ENCODE measurements around the gene YBEY.
A peak's percentile ranks its signal among the peaks of the same experiment; 100 is the strongest.
"Not testable (repeated sequence)": the region's sequence is repeated elsewhere in the genome, so short reads cannot be mapped to it uniquely, and the experiment has no call there.

Gene YBEY, protein sequence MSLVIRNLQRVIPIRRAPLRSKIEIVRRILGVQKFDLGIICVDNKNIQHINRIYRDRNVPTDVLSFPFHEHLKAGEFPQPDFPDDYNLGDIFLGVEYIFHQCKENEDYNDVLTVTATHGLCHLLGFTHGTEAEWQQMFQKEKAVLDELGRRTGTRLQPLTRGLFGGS

DNA sequence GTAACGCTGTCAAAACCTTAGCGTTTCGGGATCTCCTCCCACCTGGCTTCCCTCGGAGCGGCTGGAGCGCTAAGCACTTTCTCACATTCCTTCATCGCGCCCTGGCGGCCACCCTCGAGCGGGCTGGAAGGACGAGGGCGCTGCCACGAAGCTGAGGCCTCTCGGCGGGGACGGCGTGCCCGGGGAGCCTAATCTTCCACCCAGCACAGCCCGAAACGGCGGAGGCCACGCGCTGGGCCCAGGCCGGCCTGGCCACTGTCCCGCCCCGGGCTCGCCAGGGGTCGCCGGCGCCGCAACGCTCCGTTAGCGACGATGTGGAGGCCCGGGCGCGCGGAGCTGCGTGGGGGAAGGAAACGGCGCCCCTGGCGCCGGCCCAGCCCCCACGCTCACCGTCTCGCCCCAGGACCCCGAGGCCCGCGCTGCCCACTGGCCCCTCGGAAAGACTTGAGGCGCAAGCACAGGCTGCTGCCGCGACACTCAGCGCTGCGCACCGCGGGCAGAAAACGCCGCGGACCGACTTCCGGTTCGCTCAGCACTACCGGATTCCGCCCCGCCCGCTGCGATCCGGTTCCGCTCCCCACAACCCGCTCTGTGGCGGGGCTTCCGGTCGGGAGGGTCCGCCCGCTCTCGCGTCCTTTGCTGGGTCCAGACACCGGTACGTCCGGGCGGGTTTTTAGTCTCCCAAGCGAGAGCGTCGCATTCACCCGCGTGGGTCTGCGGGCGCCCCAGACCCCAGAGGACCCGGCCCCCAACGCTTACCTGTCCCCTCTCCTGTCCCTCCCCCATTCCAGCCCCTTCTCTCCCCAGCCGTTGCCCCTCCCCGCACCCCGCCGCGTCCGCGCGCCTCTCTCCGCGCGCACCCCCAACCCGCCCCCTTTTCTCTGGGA lies at the start of gene YBEY:
Gene YBEY (plus strand): TSS at position 582 of the 887 bp plus-strand sequence. CDS start 572 bp downstream, outside the sequence.
- peak; percentile 67 for DNase-seq

DNA sequence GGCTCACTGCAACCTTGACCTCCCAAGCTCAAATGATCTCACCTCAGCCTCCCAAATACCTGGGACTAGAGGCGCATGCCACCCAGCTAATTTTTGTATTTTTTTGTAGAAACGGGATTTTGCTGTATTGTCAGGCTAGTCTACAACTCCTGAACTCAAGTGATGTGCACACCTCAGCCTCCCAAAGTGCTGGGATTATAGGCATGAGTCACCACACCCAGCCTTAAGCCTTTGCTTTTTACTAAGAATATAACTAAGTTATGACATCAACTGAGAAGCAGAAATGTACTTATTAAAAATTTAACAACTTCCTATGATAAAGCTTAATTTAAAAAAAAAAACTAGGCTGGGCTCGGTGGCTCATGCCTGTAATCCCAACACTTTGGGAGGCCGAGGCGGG lies 48.7 kb upstream of the YBEY start:
- DNase-seq: no peak

DNA sequence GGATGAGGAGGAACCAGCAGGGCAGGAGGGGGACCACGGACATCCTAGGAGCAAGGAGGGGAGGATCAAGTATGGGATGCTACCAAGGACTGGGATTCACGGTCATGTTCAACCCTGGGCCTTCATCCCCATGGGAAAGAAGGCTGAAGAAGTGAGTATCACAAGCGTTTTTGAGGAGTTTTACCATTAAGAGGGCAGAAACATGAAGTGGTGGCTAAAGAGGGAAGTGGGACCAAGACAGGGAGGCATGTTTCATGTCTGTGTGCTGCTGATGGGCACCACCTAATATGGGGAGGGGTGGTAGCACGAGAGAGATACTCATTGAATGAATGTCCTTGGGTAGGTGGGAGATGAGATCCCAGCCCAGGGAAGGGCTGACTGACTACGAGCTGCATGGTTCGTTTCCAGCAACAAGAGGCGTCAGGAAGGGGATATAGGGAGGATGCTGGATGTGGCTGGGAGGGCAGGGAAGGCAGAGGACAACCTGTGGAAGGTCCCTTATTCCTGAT lies 46.3 kb upstream of the YBEY start:
- no peak for DNase-seq

DNA sequence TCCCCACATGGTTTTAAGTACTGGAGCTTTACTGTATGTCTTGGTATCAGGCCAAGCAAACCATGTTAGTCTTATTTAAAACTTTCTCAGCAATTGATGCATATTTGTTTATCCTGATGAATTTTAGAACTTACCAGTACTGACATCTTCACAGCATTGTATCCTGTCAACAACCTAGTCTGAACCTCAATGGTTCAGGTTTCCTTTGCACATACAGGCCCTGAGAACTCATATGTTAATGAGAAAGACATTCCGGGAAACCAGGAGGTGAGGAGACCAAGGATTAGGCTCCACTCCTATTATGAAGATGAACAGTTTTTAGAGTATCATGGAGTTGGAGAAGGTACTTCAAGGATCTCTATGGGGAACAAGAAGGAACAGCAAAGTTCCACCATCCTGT lies 44.6 kb upstream of the YBEY start:
- not testable (repeated sequence) for DNase-seq

DNA sequence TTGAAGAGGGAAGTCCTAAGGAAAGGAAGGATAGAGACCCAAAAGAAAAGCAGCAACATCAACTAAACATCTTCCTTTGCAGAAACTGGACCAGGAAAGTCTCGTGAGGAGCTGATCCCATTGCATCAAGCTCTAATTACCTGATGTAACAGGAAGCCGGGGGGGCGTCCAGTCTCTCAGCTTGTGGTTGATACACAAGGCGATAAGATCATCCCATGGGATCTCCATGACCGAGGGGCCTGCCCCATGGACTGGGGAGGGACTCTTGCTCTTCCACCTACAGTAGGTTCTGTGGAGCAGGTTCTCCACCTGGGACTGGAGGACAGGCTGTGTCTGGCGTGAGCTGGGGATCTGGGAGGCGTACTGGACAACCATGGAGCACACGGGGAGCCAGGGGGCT lies 42.8 kb upstream of the YBEY start:
- no peak for DNase-seq

DNA sequence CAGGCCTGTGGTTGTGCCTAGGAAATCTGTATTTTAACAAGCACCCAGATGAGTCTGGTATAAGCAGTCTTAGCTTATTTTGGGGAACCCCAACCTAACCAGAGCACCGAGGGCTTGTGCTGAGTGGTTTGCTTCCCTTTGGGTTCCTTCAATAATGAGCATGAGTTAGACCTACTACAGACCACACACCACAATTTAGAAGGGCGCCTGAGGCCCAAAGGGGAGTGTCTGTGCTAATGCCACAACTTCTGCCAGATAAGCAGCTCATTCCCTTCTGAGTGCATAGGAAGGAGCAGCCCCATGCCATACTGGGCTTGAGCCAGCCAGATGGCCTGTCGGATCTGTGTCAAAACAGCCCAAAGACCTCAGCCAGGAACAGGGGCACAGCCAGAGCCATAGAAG lies 42.2 kb upstream of the YBEY start:
- DNase-seq: no peak

DNA sequence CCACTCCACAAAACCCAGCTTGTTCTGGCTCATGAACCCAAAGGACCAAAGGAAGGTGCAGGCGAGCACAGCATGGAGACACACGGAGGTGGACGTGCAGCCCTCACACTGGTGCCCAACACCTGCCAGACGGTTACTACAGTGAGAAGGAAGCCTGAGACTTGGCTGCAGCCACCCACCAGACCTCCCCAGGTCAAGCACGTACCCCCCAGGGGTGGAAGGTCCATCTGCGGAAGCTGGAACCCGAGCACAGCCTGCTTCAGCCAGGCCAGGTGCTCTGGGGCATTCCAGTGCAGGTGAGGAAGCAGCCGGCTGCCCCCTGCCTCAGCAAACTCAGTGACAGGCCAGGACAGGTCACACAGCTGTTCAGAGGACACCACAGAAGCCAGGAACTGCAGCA lies 41.5 kb upstream of the YBEY start:
- DNase-seq: no peak

DNA sequence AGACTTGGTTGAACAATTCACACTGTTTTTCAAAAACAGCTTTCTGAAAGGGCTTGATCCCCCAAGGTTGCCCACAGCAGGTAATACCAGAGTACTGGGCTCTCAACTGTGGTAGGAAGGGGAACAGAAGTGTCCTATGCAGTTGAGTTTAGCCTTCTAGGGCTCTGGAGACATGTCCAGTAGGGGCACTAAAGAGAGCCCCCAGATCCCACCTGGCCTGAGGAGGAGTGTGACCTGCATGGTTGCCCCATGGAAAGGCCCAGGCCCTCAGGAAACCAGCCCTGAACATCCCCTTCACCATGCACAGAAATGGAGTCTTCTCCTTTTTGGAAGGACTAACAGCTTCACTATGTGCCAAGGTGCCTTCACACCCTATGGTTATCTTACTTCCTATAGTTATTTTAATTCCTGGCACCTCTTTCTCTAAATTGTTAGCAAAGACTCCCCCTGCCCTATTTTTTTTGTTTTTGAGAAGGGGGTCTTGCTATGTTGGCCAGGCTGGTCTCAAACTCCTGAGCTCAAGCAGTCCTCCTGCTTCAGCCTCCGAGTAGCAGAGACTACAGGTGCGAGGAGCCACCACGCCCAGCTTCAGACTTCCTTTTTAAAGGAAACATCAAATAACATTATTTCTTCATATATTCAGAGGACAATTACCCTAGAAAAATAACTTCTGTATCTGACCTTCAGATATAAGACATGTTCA lies 40.8 kb upstream of the YBEY start:
- no peak for DNase-seq

DNA sequence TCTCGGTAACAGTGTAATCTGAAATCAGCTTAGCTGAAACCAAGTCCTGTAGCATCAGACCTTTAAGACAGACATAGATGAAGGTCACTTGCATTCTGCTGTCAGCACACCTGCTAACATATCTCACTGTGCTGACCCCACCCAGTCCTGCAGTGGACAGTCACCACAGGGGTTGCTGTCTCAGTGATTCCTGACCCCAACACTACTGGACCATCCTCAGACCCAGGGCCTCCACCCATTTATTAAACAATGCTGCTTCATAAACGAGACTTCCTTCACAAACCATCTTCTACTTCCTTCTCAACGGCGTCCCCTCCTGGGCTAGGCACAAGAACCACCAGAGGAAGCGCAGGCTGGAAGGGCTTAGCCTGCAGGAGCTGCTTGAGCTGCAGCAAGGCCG lies 39.8 kb upstream of the YBEY start:
- no peak for DNase-seq

DNA sequence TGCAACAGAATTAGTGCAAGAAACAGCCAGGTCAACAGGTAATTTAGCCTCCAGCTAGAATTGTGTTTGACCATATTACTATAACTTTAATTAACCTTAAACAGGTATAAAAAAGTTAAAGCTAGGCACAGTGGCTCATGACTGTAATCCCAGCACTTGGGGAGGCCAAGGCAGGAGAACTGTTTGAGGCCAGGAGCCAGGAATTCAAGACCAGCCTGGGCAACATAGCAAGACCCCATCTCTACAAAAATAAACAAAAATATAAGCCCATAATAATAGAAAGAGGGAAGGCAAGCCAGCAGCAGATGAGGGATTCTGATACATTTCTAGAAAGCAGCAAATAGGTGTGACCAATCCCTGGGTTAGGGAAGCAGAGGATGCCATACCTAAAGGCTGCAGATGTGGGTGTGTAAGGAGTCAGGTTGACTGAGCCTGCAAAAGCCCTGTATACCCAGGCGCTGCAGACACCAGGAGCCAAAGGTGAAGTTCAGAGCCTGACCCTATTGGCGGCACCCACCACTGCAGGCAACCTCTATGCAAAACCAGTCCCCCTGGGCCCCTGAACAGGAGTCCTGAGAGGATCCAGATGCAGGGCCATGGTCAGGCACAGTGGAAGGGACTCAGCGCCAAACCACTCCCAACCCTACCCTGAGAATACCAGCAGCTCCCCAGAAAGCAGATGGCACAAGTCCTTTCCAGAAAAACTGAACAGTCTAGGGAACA lies 38.3 kb upstream of the YBEY start:
- no peak for DNase-seq

DNA sequence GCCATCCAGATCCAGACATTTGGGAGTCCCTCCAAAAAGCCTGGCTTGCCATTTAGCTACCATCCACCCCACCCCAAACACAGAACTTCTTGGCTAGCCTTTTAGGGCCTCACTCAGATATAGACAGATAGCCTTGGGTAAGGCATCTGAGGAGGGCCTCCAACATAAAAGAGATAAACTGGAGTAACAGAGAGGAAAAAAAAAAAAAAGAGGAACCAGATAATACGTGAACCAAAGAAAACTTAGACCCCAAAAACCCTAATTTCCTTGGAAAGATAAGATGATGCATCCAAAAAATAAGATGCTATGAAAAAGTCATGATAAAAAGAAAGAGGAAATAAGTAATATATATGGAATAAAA lies 37.7 kb upstream of the YBEY start:
- DNase-seq: no peak

DNA sequence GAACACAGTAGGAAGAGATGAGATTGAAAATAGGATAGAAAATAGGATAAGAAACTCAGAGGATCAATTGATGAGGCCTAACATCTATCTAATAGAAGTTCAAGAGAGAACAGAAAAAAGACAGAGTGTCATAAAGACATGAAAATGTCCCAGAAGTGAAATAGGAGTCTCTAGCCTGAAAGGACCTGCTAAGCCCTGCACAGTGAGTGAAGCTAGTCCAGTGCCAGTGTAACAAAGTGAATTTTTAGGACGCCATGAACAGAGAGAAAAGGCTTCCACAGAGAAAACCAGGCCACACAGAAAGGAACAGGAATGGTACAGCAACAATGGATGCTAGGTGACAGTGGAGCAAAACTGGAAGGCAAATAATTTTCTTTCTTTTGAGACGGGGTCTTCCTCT lies 37.3 kb upstream of the YBEY start:
- no peak for DNase-seq

DNA sequence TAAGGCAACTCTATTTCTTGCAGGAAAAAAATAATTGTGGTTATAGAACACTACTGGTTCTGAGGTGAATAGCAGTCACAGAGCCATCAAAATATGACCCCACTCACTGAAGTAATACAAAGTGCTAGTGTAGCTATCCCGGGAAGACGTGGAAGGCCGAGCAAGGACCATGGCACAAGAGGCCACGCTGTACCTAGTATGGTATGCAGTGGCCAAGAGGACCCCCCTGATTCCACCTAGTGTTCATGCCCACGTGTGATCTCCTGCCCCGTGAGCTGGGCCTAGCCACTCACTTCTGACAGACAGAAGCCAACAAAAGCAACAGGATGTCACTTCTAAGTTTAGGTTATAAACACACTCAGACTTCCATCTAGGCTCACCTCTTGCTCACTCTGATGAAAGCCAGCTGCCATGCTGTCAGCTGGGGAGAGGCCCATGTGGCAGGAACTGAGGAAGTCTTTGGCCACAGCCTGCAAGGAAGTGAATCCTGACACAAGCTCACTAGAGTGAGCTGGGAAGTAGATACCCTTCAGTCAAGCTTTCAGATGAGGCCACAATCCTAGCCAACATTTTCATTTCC lies 35.9 kb upstream of the YBEY start:
- no peak for DNase-seq

DNA sequence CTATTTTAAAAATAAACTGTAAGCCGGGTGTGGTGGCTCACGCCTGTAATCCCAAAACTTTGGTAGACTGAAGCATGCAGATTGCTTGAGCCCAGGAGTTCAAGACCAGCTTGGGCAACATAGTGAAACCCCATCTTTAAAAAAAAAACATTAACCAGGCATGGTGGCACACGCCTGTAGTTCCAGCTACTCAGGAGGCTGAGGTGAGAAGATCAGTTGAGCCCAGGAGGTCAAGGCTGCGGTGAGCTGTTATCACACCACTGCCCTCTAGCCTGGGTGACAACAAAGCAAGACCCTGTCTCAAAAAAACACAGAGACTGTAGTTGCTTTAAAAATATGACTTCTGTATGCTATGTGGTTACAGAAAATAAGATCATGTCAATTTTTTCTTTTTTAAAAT lies 33.3 kb upstream of the YBEY start:
- no peak for DNase-seq

DNA sequence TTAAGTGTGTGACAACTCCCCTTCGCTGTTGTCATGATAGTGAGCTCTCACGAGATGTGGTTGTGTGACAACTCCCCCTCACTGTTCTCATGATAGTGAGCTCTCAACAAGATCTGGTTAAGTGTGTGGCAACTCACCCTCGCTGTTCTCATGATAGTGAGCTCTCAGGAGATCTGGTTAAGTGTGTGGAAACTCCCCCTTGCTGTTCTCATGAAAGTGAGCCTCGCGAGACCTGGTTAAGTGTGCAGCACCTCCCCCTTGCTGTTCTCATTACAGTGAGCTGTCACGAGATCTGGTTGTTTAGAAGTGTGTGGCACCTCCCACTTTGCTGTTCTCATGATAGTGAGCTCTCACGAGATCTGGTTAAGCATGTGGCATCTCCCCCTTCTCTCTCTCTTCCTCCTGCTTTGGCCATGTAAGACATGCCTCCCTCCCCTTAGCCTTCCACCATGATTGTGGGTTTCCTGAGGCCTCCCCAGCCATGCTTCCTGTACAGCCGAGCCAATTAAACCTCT lies 32.5 kb upstream of the YBEY start:
- DNase-seq: no peak

DNA sequence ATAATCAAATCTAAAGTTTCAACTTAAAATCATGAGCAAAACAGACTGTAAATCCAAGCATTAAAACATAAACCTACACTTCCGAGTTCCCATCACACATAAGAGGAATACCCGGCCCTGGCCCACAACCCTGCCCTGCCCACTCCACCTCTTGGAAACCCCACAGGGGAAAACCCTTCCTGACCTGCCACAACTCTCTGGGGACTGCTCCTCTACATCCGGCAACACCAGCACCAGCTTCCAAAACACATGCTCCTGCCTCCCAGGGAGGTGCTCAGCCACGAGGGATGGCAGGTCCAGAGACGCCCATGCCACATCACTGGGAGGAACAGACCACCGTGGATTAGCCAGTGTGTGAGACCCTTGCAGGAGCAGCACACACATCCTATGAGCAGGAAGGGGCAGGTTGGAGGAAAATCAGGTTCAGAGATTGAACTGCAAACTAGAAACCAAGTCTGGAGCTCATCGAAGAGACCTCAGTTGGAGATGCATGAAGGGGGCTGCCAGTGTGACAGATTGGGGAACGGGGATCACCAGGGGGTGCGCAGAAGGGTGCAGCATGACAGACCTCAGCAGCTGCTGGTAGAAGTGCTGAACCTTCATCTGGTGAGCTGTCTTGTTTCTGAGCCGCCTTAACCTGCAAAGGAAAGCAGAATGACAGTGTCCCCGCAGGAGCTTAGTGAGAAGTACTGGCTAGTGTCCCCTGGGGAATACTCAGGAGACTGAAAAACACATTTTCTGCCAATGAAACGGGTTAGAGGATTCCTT lies 31.8 kb upstream of the YBEY start:
- no peak for DNase-seq

DNA sequence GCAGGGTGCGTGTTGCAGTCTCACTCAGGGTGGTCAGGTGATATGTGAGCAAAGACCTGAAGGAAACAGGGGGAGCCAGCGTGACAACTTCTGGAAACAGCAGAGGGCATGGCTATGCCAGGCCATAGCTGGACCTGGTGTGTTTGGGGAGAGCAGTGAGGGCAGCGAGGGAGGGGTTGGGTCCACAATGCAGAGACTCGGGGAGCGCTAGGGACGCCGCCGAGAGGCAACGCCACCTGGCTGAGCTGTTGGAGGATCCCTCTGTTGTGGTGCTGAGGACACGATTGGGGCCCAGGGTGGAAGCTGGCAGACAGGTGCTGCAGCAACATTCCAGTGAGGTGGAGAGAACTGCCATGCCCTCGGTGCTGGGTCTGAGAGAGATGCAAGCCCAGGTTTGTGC lies 31.0 kb upstream of the YBEY start:
- DNase-seq: no peak

DNA sequence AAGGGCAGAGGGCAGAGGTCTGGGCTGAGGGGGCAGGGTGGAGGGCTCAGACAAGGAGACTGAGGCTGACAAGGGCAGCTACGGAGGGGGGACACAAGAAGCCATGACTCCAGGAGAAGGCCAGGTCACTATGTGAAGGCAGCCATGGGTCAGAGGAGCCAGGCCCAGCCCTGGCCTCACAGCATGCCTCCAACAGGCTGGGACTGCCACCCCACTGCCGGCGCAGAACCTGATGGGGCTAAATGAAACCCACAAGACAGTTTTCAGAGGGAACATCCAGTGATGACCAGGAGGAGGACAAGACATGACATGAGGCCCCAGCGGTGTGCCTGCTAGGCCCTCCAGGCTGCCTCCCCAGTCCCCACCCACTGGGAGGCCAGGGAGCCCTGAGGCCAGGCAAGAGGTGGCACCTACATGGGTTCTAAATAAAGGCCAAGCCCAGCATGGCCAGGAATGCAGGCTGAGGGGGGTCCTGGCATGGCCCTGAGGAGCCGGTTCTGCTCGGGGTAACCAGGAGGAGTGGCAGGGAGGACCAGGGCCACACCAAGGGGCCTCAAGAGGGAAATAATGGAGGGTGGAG lies 30.3 kb upstream of the YBEY start:
- DNase-seq: no peak

DNA sequence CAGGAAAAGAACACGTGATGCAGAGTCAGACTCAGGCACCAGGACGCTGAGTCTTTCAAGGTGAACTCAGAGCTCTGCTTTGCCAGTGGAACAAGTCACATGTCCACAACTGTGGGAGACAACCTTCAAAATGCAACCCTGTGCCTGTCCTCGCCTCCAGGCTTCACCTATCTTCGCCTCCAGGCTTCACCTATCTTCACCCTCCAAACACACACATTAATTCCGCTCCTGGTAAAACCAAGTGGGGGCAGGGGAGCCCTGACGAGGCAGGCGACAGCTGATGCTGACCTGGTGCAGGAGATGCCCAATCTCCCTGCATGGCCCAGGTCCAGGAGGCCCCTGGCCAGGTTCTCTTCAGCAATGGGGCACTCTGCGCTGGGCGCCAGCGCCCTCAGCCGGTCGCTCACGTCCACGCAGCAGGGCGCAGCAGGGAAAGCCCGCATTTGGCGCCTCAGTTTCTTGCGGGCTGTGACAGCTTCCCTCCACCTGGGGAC lies 29.6 kb upstream of the YBEY start:
- DNase-seq: no peak

DNA sequence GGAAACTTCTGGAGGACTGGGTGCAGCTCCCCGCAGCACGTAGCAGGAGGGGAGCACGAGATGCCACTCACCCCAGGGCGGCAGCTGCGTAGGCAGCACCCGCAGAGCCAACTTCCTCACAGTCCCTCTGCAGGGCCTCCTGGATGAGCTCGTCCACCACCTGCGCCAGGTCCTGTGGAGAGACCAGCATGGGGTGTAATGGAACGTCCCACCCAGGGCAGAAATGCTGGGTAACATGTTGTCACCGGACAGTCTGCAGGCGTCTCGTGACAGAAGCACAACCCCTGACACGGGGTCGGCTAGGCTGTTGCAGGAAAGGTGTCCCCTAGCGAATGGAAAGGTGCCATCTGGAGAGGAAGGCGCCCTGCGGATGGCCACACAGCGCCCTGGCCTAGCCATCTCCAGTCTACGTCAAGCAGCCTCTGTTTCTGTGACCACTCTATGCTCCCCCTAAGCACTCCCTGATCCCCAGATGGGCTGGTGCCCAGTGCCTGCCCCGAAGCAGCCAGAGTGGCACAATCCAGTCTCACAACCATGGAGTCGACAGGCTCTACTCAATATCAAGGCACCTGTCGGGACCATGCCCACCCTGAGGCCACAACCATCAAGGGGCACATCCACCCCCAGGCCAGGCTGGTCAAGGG lies 22.0 kb upstream of the YBEY start:
- DNase-seq: no peak

DNA sequence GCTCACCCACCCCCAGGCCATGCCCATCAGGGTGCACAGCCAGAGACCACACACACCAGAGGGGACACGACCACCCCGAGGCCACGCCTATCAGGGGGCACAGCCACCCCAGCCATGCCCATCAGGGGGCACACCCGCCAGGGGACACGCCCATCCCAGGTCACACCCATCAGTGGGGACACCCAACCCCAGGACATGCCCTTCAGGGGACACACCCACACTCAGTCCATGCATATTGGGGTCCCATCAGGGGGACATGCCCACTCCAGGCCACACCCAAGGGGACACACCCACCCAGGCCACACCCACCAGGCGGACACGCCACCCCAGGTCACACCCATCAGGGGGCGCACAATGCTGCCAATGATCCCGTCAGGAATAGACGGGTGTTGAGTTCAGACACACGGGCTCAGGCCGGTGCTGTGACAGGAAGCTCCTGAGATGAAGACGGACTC lies 21.4 kb upstream of the YBEY start:
- no peak for DNase-seq
